D721Med (cell line): ENCODE results near the gene ZNF579.
"Not testable (repeated sequence)": the region's sequence is repeated elsewhere in the genome, so short reads cannot be mapped to it uniquely, and the experiment has no call there.

Experiments
- DNase-seq: peaks from one replicate; pipeline ENCODE4 v3.0.0; 2011; ENCODE audit warnings: low spot score; ENCODE audit not compliant: insufficient read length
- FAIRE-seq: peaks from 2 replicates; lab custom pipeline; 2011; peaks lifted over from hg19 to GRCh38; lab: Jason Lieb, UNC
- TF ChIP-seq, protein P1 (sequence below): IDR thresholded peaks from 2 replicates; pipeline ENCODE4 v1.5.1; 2012; ENCODE audit warnings: mild to moderate bottlenecking, control low read depth; ENCODE audit not compliant: insufficient read depth; ENCODE audit errors: missing control alignments

Gene ZNF579

DNA sequence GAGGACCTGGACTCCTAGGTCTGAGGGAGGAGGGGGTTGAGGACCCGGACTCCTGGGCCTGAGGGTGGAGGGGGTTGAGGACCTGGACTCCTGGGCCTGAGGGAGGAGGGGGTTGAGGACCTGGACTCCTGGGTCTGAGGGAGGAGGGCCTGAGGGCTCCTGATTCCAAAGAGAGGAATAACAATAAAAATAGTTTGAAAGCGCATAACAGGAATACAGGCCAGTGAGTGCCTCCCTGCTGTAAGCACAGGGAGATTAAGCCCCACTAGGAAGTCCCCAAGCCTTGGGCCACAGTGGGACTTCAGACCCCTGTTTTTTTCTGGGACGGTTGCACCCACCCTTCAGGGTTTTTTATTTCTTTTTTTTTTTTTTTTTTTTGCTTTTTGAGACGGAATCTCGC is 42.5 kb downstream of the ZNF579 start:
- no peak for FAIRE-seq
- TF ChIP-seq, protein P1, sequence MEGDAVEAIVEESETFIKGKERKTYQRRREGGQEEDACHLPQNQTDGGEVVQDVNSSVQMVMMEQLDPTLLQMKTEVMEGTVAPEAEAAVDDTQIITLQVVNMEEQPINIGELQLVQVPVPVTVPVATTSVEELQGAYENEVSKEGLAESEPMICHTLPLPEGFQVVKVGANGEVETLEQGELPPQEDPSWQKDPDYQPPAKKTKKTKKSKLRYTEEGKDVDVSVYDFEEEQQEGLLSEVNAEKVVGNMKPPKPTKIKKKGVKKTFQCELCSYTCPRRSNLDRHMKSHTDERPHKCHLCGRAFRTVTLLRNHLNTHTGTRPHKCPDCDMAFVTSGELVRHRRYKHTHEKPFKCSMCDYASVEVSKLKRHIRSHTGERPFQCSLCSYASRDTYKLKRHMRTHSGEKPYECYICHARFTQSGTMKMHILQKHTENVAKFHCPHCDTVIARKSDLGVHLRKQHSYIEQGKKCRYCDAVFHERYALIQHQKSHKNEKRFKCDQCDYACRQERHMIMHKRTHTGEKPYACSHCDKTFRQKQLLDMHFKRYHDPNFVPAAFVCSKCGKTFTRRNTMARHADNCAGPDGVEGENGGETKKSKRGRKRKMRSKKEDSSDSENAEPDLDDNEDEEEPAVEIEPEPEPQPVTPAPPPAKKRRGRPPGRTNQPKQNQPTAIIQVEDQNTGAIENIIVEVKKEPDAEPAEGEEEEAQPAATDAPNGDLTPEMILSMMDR = no peak
- DNase-seq = no peak

DNA sequence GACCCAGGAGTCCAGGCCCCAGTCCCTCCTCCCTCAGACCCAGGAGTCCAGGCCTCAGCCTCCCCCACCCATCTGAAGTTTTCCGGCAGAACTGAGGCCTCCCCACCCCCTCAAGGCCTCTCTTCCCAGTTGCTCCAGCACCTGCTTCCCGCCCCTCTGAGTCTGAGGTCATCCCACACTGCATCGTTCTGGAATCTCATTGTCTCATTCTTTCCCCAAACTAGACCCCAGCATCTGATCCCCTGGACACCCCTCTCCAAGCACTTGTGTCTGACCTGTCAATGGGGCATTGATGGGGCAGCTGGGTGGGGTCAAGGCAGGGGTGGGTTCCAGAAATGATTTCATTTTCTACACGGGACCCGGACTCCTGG is 42.9 kb downstream of the ZNF579 start:
- FAIRE-seq (no peak), DNase-seq (no peak)
- TF ChIP-seq, protein P1 = no peak

DNA sequence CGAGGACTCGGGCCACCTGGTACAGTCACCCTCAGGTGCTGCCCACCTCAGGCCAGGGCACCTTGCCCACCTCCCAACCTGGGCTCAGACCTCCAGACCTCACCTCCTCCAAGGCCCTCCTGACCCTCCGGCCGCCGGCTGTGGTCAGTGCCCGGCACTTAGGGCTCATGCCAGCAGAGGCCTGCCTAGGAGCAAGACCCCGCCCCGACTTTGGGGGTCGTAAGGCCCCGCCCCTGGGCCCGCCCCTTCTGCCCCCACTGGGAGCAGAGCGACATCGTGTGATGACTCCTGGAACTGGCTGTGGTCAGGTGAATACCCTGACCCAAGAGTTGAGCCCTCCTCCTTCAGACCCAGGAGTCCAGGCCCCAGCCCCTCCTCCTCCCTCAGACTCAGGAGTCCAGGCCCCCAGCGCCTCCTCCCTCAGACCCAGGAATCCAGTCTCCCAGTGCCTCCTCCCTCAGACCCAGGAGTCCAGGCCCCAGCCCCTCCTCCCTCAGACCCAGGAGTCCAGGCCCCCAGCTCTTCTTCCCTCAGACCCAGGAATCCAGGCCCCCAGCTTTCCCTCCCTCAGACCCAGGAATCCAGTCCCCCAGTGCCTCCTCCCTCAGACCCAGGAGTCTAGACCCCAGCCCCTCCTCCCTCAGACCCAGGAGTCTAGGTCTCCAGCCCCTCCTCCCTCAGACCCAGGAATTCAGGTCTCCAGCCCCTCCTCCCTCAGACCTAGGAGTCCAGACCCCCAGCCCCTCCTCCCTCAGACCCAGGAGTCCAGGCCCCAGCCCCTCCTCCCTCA is 43.5 kb downstream of the ZNF579 start, which contains the start of gene SBK2:
SBK2 (minus strand) TSS at position 183 of the 790 bp plus-strand sequence. CDS start 839 bp downstream, outside the sequence.
- DNase-seq = no peak
- TF ChIP-seq, protein P1 = peak; percentile 13
- FAIRE-seq = no peak

DNA sequence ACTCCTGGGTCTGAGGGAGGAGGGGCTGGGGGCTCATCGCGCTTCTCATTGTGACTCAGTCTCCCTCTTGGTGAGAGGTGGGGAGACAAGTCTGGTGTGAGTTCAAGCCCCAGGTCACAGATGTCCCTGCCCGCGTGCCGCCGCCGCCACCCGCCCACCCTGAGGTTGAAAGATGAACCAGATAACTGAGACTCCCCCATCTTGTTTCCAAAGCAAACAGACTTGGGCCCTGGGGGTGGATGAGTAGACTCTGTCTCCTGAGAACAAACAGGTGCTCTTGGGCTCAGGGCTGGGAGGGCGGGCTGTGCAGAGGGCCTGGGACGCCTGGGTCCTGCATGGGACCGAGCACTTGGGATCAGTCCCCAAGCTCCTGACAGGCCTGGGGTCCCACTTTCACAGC is 44.3 kb downstream of the ZNF579 start:
- DNase-seq (no peak), FAIRE-seq (no peak)
- TF ChIP-seq, protein P1 = no peak

DNA sequence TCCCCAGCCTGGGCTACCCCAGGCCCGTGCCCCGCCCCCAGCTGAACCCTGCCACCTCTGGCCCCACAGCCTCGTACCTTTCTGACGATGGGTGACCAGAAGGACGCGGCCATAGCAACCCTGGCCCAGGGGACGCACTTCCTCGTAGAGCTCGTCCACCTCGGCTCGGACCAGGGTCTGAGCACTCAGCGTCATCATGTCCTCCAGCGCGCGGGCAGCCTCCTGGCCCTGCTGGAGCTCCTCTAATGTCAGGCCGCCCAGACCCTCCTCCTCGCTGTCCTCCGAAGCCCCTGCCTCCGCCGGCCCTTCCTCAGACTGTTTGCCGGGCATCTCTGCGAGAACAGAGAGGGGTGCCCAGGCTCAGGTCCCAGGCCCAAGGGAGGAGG is 44.7 kb downstream of the ZNF579 start:
- TF ChIP-seq, protein P1 = no peak
- DNase-seq (no peak), FAIRE-seq (no peak)

DNA sequence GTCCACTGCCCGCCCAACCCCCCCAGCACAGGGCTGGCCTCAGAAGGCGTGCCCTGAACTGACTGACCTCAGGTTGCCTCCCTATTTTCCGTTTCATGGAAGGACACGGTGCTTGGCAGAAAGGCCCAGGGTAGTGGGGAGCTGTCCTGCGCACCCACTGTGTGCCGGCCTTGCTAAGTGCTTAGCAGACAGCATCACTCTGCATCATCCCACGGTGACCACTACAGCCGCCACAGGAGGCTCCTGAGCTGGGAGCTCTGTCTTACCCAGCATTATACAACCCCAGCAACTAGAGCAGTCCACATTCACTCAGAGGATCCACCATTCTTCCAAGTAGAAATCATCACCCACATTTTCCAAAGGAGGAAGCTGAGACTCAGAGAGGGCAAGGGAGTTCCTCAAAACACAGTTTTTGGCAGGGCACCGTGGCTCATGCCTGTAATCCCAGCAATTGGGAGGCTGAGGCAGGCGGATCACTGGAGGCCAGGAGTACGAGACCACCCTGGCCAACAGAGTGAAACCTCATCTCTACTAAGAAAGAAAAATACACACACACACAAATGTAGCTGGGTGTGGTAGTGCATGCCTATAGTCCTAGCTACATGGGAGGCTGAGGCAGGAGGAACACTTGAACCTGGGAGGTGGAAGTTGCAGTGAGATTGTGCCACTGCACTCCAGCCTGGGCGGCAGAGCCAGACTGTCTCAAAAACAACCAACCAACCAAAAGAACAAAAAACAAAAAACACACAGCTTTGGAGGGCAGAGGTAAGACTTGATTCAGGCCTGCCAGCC is 45.3 kb downstream of the ZNF579 start:
- DNase-seq (no peak), FAIRE-seq (no peak)
- TF ChIP-seq, protein P1 = no peak

DNA sequence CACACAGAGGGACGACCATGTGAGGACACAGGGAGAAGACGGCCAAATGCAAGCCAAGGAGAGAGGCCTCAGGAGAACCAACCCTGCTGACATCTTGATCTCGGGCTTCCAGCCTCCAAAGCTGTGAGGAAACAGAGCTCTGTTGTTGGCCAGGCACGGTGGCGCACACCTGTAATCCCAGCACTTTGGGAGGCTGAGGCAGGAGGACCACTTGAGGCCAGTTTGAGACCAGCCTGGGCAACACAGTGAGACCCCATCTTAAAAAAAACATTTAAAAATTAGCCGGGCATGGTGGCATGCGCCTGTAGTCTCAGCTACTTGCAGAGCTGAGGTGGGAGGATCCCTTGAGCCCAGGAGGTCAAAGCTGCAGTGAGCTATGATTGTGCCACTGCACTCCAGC is 46.4 kb downstream of the ZNF579 start:
- FAIRE-seq, DNase-seq: not testable (repeated sequence)
